Measurements from ENCODE around the gene GREB1.

GREB1 gene

GRCh38 chr2:11631462-11631861, 97.6 kb downstream of the GREB1 start:
- Histone ChIP-seq H3K9me3 (ENCODE audit: control insufficient read depth, insufficient read depth, low read depth, low read length) (no peaks in the 10 kb centered on the region; the same call in 1 of the 2 replicates), H3K4me3 (ENCODE audit: low read depth, low read length) (no peak overlapping the region), H3K4me1 (ENCODE audit: control insufficient read depth, insufficient read depth, low read length) (no peaks in the 10 kb centered on the region), H3K36me3 (ENCODE audit: control insufficient read depth in 2 of 2, insufficient read depth in 1 of 2, low read length in 2 of 2) (peaks cover 0 to 3% of the 10 kb centered on the region in 2 experiments; a peak in 1 of 3 replicates), H3K27ac (ENCODE audit: extremely low read depth, low read depth, low read length) (no peak overlapping the region)
- CTCF ChIA-PET = no interaction called here
- no peak for TF ChIP-seq ZNF558 (tag by site-specific recombination; IDR thresholded peaks at IDR 0.05)
- no peak for TF ChIP-seq ZNF621 (tag by site-specific recombination; IDR thresholded peaks at IDR 0.05)
- no peak for TF ChIP-seq BCL11A (tag by site-specific recombination; IDR thresholded peaks at IDR 0.05; ENCODE audit: low read depth)
- TF ChIP-seq ZFP41 (tag by site-specific recombination; IDR thresholded peaks at IDR 0.05; ENCODE audit: borderline replicate concordance) = no peak
- TF ChIP-seq ZSCAN16 (tag by site-specific recombination; IDR thresholded peaks at IDR 0.05) = no peak
- TF ChIP-seq ZNF580 (tag by site-specific recombination; IDR thresholded peaks at IDR 0.05) = no peak
- no peak for TF ChIP-seq AEBP2 (tag by site-specific recombination; IDR thresholded peaks at IDR 0.05; ENCODE audit: borderline replicate concordance)
- TF ChIP-seq REST (tag by site-specific recombination; IDR thresholded peaks at IDR 0.05) = no peak
- TF ChIP-seq ZNF366 (tag by site-specific recombination; conservative IDR thresholded peaks at IDR 0.05) = no peak
- TF ChIP-seq SP7 (tag by site-specific recombination; IDR thresholded peaks at IDR 0.05) = no peak
- no peak for TF ChIP-seq ZNF677 (tag by site-specific recombination; IDR thresholded peaks at IDR 0.05)
- TF ChIP-seq KLF9 (tag by site-specific recombination; IDR thresholded peaks at IDR 0.05; ENCODE audit: low read depth) = no peak
- TF ChIP-seq KLF10 (tag by site-specific recombination; IDR thresholded peaks at IDR 0.05) = no peak
- TF ChIP-seq ZBTB48 (tag by site-specific recombination; IDR thresholded peaks at IDR 0.05) = no peak
- no peak for TF ChIP-seq ZNF202 (tag by site-specific recombination; IDR thresholded peaks at IDR 0.05; ENCODE audit: borderline replicate concordance)
- POLR2A ChIA-PET = no interaction called here

- Histone ChIP-seq H3K9me3 (ENCODE audit: control insufficient read depth, insufficient read depth, low read depth, low read length) (no peaks in the 10 kb centered on the region; the same call in 1 of the 2 replicates), H3K27ac (ENCODE audit: extremely low read depth, low read depth, low read length) (no peak overlapping the region), H3K4me3 (ENCODE audit: low read depth, low read length) (no peak overlapping the region), H3K4me1 (ENCODE audit: control insufficient read depth, insufficient read depth, low read length) (no peaks in the 10 kb centered on the region), H3K36me3 (ENCODE audit: control insufficient read depth in 2 of 2, insufficient read depth in 1 of 2, low read length in 2 of 2) (no peaks in the 10 kb centered on the region)
- ChIA-PET CTCF (interaction anchor here (0.7 to 0.9 kb wide), 3 partner anchors 51 to 149 kb away, joined by 3 read pairs; no protein-coding TSS in a partner anchor), POLR2A (no interaction called here)
- TF ChIP-seq ZSCAN5A (tag by site-specific recombination; IDR thresholded peaks at IDR 0.05) (no peak), TRIM28 (IDR thresholded peaks at IDR 0.05; ENCODE audit: borderline replicate concordance, low read length) (no peak), ZSCAN16 (tag by site-specific recombination; IDR thresholded peaks at IDR 0.05) (no peak), ZNF513 (tag by site-specific recombination; IDR thresholded peaks at IDR 0.05) (no peak), ZNF555 (tag by site-specific recombination; conservative IDR thresholded peaks at IDR 0.05) (no peak), ZNF488 (tag by site-specific recombination; IDR thresholded peaks at IDR 0.05) (no peak), ZNF404 (tag by site-specific recombination; IDR thresholded peaks at IDR 0.05) (no peak), ZNF280D (tag by site-specific recombination; IDR thresholded peaks at IDR 0.05) (no peak), ZNF114 (tag by site-specific recombination; IDR thresholded peaks at IDR 0.05) (no peak)
These were observed 100.2 kb downstream of the GREB1 start for GRCh38 chr2:11633923-11634478.
